NCI-H2227 treated with DMSO at 0.1 percent for 48 hours (cell line): ENCODE measurements around the gene MUC5AC.
"Not testable (repeated sequence)": the region's sequence is repeated elsewhere in the genome, so short reads cannot be mapped to it uniquely, and the experiment has no call there.

Experiments
- DNase-seq: peaks from one replicate; lab custom pipeline; 2025; lab: John Stamatoyannopoulos, UW

MUC5AC gene

DNA sequence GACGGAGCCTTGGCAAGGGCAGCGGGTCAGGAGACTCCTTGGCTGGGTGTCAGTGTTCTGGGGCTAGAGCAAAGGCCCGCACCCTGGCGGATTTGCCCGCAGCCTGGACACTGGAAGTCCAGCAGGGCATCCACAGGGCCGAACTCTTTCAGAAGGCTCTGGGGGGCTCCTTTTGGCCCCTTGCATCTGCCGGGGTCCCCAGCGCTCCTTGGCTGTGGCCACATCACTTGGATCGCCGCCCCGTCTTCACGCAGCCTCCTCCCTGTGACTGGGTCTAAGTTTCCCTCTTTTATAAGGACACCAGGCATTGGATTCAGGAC lies 20.0 kb downstream of the MUC5AC start:
- no peak for DNase-seq

DNA sequence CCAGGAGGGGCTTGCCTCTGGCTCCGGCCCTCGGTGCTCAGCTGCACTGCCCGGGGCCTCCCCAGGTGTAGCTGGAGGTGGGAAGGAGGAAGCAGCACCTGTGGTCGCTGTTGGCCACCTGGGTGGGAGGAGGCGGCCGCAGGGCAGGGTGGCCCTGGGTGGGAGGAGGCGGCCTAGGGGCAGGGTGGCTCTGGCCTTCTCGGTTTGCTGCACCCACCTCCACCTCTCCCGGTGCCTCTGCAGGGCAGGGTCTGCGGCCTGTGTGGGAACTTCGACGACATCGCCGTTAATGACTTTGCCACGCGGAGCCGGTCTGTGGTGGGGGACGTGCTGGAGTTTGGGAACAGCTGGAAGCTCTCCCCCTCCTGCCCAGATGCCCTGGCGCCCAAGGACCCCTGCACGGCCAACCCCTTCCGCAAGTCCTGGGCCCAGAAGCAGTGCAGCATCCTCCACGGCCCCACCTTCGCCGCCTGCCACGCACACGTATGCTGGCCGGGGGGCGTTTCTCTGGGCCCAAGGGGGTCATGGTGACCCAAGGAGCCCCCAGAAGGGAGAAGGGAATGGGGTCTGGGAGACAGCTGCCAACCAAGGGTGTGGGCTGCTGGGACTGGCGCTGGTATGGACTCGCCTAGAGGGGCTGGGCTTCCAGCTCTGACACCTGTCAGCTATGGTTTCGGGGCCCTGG lies 20.6 kb downstream of the MUC5AC start:
- DNase-seq, result no peak

DNA sequence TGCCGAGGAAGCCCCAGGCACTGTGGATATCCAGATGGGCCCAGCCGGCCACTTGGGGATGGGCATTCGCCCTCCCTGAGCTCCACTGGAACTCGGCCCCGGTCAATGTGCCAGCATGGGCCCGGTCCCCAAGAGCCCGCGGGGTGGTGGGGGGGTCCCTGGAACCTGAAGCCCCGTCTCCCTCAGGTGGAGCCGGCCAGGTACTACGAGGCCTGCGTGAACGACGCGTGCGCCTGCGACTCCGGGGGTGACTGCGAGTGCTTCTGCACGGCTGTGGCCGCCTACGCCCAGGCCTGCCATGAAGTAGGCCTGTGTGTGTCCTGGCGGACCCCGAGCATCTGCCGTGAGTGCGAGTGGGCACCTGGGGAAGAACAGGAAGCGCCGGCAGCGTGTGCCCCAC lies 21.2 kb downstream of the MUC5AC start:
- DNase-seq, result no peak

DNA sequence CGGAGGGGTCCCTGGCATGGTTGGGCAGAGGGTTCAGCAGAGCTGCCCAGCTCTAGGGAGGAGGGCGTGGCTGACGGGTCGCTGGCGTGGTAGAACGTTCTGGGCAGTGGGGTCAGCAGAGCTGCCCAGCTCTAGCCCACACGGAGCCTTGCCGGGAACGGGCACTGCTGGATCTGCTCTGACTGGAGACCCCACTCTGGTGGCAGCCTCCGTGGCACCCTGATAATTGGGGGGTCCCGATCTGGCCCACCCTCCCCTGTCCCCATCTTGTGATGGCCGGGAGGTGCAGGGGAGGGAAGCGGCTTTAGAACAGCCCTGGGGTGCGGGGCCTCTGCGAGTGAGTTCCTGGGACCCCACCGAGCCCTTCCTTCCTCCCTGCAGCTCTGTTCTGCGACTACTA lies 21.9 kb downstream of the MUC5AC start:
- DNase-seq, result no peak

DNA sequence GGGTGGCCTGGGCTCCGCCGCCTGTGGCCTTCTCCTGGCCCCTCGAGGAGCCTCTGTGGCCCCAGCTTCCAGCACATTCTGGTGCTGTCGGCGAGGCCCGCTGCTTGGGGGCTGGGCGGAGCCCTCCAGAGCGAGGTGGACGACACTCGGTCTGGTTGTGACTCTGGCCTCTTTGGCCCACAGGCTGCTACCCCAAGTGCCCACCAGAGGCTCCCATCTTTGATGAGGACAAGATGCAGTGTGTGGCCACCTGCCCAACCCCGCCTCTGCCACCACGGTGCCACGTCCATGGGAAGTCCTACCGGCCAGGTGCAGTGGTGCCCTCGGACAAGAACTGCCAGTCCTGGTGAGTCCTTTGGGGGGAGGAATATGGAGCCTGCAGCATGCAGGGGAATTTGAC lies 22.4 kb downstream of the MUC5AC start:
- DNase-seq, result no peak

DNA sequence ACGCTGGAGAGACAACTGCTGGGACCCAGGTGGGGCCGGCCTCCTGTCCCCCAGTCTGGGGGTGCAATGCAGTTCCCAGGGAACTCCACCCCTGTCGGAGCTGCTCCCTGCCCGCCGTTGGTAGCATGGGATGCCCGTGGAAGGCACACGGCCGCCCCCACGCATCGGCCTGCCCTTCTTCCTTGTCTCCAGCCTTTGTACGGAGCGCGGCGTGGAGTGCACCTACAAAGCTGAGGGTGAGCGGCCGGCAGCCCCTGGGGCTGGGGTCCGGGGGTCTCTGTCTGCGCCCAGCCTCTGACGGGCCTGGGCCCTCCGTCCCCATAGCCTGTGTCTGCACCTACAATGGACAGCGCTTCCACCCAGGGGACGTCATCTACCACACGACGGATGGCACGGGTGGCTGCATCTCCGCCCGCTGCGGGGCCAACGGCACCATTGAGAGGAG lies 23.2 kb downstream of the MUC5AC start:
- DNase-seq, result no peak

DNA sequence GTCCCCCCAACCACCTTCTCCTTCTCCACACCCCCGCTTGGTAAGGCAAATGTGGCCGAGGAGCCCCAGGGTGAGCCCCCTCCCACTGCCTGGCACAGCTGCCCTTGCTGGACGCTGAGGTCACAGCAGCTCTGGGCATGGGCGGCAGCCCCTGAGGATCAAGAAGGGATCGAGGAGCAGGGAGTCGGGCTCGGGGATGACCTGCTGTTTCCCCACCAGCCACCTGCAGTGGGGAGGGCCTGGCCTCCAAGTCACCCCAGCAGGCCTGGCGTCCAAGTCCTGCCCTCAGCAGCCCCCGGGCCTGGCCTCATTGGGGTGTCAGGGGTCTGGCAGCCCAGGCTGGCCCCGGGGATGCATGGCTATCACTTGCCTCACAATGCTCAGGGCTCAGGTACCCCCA lies 23.7 kb downstream of the MUC5AC start:
- no peak for DNase-seq

GRCh38 chr11:1181853-1182535 lies 24.2 kb downstream of the MUC5AC start:
- no peak for DNase-seq

GRCh38 chr11:1184139-1184538 lies 26.4 kb downstream of the MUC5AC start:
- DNase-seq, result not testable (repeated sequence)

DNA sequence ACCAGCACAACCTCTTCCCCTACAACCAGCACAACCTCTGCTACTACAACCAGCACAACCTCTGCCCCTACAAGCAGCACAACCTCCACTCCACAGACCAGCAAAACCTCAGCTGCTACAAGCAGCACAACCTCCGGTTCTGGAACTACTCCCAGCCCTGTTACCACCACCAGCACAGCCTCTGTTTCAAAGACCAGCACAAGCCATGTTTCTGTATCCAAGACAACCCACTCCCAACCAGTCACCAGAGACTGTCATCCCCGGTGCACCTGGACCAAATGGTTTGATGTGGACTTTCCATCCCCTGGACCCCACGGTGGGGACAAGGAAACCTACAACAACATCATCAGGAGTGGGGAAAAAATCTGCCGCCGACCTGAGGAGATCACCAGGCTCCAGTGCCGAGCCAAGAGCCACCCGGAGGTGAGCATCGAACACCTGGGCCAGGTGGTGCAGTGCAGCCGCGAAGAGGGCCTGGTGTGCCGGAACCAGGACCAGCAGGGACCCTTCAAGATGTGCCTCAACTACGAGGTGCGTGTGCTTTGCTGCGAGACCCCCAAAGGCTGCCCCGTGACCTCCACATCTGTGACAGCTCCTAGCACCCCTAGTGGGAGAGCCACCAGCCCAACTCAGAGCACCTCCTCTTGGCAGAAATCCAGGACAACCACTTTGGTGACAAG lies 30.8 kb downstream of the MUC5AC start:
- not testable (repeated sequence) for DNase-seq

DNA sequence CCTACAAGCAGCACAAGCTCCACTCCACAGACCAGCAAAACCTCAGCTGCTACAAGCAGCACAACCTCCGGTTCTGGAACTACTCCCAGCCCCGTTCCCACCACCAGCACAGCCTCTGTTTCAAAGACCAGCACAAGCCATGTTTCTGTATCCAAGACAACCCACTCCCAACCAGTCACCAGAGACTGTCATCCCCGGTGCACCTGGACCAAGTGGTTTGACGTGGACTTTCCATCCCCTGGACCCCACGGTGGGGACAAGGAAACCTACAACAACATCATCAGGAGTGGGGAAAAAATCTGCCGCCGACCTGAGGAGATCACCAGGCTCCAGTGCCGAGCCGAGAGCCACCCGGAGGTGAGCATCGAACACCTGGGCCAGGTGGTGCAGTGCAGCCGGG lies 32.1 kb downstream of the MUC5AC start:
- not testable (repeated sequence) for DNase-seq

- not testable (repeated sequence) for DNase-seq
Observed at GRCh38 chr11:1191786-1192470, 34.2 kb downstream of the MUC5AC start.

GRCh38 chr11:1192741-1193325 lies 35.1 kb downstream of the MUC5AC start:
- DNase-seq, result no peak

GRCh38 chr11:1193326-1194230 lies 35.8 kb downstream of the MUC5AC start:
- no peak for DNase-seq

GRCh38 chr11:1194231-1194976 lies 36.7 kb downstream of the MUC5AC start:
- DNase-seq, result no peak

- DNase-seq, result no peak
Observed at GRCh38 chr11:1194977-1195681, 37.4 kb downstream of the MUC5AC start.

GRCh38 chr11:1195682-1196515 lies 38.1 kb downstream of the MUC5AC start:
- no peak for DNase-seq

DNA sequence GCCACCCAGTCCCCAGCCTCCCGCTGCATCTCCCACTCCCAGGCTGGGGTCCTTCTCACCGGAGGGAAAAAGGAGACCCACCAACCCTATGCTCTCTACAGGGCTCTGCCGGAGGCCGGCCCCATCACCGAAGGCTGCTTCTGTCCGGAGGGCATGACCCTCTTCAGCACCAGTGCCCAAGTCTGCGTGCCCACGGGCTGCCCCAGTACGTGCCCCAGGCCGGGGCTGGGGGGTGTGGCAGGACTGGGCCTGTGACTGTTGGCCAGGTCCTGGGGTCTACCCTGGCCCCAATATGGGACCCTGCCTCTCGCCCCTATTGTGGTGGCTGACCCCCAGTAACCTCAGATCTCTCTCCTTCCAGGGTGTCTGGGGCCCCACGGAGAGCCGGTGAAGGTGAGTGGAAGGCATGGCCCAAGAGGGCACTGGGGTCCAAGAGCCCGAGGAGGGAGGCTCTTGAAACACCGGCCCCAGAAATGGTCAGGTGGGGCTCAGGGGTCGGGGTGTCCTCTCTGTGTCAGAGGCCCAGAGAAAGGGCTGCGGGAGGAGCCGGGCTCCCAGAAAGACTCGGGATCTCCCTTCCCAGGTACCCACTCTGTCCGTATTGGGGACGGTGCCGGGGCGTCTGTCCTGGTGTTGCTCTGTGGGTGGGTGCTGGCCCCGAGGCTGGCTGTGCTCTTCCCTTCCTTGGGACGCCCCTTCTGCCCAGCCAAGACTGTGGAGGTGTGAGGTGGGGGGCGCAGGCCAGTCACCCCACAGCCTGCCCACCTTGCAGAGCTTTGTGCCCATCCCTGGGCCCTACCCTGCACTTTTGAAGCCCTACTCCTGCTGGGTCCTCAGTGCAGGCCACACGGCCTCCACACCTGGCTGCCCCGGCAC lies 39.0 kb downstream of the MUC5AC start:
- no peak for DNase-seq
